ENCODE measurements around the gene KCNA2.

KCNA2 gene

DNA sequence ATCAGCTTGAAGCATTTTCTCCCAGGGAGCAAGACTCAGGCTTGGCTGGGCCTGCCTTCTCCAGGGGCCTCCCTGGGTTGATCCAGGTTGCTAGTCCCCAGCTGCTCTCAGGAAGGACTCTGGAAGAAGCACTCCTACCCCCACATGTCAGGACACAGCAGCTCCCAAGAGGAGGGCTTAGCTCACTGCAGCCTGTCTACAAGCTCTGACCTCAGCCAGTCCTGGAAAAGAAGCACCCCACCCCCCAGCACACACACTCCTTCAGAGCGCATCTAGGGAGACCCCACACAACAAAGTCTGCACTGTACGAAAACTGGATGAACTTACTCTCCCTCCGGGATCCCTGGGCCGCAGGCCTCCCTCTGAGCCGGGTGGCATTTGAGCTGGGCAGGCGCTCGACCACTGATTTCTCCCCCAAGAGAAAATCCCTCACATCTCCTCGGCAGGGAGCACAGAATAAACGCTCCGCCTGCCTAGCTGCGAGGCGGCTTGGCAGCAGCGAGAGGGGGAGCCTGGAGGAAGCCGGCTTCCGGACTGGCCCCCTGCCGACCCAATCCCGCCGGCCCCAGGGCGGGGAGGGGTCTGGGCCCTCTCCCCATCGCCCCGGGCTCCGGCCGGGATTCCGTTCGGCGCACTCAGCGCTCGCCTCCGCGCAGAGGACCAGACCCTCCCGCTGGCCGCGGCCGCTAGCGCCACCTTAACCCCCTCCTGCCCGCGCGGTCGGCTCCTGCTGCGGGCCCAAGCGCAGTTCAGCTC, at the start of gene KCNA2:
TSS of gene KCNA2 (minus strand) at position 458 of the 756 bp plus-strand sequence. CDS start 1,576 bp downstream, outside the sequence.
- in situ Hi-C loops (cut with MboI; ENCODE audit: low sequenced_read_pairs): no loop called here

- in situ Hi-C loops (cut with MboI; ENCODE audit: low sequenced_read_pairs): no loop called here
Observed at GRCh38 chr1:110650609-110651008, 44.5 kb upstream of the KCNA2 start.

- in situ Hi-C loops (cut with MboI; ENCODE audit: low sequenced_read_pairs): no loop called here
Observed at GRCh38 chr1:110648417-110648816, 42.3 kb upstream of the KCNA2 start.

GRCh38 chr1:110647254-110647891, 41.2 kb upstream of the KCNA2 start:
- in situ Hi-C loops (cut with MboI; ENCODE audit: low sequenced_read_pairs): no loop called here

- in situ Hi-C loops (cut with MboI; ENCODE audit: low sequenced_read_pairs): no loop called here
Observed at GRCh38 chr1:110645821-110646735, 39.9 kb upstream of the KCNA2 start.

GRCh38 chr1:110645211-110645610, 39.1 kb upstream of the KCNA2 start:
- in situ Hi-C loops (cut with MboI; ENCODE audit: low sequenced_read_pairs): no loop called here

DNA sequence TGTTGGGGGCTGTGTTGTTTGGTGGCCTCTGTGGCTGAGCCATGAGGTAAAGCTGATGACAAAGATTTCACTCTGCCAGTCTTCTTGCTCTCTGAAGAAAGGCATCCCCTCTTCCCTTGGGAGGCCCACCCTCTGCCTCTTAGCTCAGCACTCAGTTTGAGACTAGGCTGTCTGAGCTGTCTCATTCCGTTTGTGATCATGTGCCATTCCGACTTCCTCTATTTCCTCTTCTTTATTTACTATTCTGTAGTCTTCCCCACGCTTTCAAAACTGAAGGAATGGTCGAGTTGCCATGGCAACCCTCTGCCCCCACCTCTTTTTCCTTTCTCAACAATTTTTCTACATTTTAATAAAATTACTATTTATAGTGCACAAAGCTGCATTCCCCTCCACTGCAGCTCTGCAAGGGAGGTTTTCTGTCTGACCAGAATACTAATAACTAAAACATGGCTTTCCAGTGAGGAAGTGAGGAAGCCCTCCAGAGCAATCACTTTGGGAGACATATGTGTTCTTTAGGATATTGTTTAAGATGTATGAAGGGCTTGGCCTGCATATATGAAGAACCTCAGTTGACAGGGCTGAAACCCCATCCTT, 37.8 kb upstream of the KCNA2 start:
- in situ Hi-C loops (cut with MboI; ENCODE audit: low sequenced_read_pairs): no loop called here

DNA sequence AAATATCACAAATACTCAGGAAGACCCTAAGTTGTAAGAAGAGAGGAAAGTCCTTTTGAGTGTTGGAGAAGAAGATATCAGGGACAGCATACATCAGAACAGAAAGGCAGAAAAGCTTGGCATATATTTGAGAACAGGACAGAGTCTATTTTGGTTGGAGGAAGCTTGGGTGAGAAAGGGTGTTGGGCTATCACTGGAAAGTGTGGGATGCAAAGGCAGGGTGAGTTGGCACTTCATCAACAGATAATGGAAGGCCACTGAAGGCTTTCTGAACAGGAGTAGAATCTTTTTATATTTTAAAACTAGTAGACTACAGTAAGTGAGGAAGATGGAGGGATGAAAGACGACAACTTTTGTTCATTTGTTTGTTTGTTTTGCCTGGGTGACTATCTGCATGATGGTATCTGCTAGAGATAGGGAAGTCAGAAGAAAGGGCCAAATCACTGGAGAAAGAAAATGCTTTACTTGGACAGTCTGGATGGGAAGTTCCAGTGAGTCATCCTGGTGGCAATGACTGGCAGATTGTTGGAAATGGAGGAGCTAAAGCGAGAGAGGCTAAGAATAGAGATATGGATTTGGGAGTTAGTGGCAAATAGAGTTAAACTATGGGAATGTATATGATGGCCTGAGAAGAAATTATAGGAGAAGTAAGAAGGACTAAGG, 33.7 kb upstream of the KCNA2 start:
- in situ Hi-C loops (cut with MboI; ENCODE audit: low sequenced_read_pairs): no loop called here

DNA sequence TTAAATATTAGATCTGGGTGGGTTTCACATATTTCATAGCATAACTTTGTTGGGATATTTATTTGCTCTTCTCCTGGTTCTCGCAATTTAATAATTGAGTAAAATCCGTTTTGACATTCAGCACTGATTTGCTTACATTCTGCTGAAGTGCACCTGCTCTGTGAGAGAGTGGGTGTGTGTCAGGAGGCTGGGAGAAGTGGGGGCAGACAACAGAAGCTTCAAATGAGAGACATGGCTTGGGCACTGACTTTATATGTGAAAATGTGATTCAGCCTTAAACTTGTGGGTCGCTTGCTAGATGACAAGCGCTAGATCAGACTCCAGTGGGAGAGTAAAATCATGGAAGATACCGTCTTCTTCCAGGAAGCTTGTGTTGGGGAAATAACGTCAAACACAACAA, 32.4 kb upstream of the KCNA2 start:
- in situ Hi-C loops (cut with MboI; ENCODE audit: low sequenced_read_pairs): no loop called here

- in situ Hi-C loops (cut with MboI; ENCODE audit: low sequenced_read_pairs): no loop called here
Observed at GRCh38 chr1:110638058-110638457, 31.9 kb upstream of the KCNA2 start.

DNA sequence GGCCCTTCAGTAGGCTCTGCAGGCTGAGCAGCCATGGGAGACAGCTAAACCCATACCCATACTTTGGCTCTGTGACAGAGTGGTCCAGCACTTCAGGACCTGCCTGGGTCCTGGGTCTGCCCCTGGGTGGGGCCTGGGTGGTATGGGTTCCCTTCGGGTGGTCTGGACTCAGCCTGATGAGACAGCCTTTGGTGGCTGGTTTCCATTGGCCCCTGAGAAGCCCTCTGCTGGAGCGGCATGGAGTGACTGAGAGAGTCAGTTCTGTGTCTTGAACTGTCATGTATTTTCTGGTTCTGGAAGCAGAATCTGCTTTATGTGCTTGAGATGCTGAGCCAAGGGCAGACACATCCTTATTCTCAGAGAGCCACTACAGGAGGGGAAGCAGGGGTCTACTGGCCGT, 31.3 kb upstream of the KCNA2 start:
- in situ Hi-C loops (cut with MboI; ENCODE audit: low sequenced_read_pairs): no loop called here

GRCh38 chr1:110636149-110636935, 30.2 kb upstream of the KCNA2 start:
- in situ Hi-C loops (cut with MboI; ENCODE audit: low sequenced_read_pairs): no loop called here

- in situ Hi-C loops (cut with MboI; ENCODE audit: low sequenced_read_pairs): no loop called here
Observed at GRCh38 chr1:110635434-110635833, 29.3 kb upstream of the KCNA2 start.

GRCh38 chr1:110634455-110635311, 28.5 kb upstream of the KCNA2 start:
- in situ Hi-C loops (cut with MboI; ENCODE audit: low sequenced_read_pairs): no loop called here

GRCh38 chr1:110634086-110634454, 27.9 kb upstream of the KCNA2 start:
- in situ Hi-C loops (cut with MboI; ENCODE audit: low sequenced_read_pairs): no loop called here

DNA sequence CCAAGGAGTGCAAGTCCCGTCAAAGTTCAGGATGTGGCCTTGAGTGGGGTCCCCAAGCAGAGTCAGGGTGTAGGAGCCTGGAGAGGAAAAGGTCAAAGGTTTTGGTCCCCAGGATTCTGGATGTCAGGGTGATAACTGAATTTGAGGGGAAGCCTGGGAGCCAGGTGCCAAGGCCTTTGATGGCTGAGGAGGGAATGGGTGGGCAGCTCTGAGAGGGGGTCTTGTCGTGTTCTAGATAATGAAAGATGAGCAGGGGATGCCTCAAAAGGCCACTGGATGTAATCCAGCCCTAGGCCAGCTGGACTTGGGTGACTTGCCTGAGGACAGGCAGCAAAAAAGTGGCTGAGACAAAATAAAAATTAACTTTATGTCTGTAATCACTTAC, 27.5 kb upstream of the KCNA2 start:
- in situ Hi-C loops (cut with MboI; ENCODE audit: low sequenced_read_pairs): no loop called here

DNA sequence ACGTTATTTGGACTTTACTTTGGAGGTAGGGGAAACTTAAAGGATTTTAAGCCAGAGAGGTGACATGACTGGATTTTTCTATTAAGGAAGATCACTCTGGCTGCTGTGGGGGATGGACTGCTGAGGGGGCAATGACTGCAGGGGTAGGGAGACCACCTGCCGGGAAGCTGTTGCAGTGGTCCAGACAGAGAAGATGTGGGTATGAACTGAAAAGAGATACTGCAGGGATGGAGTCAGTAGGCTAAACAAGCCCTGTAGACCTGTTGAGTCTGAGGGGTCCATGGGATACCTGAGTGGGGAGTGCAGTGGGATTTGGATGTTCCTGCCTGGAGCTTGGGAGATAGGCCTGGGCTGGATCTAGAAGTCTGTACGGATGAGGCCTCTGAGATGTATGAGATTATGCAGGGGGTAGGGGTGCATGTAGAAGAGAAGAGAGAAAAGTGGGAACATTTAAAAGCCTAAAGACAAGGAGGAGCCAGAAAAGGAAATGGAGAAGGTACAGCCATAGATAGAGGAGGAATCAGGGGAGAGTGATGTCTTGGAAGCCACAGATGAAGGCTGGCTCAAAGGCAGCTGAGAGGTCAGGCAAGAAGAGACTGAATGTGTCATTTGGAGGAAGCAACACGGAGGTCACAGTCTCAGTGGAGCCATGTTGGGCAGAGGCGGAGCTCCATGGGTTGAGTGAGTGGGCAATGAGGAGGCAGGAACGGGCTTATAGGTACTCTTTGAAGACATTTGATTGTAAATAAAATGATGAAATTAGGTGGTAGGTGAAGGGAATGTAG, 25.9 kb upstream of the KCNA2 start:
- in situ Hi-C loops (cut with MboI; ENCODE audit: low sequenced_read_pairs): no loop called here
